DMS53 (cell line): ENCODE measurements around the gene NPAS2.
A peak's percentile ranks its signal among the peaks of the same experiment; 100 is the strongest.

ENCODE experiments used
- DNase-seq: peaks from one replicate; lab custom pipeline; 2025; lab: John Stamatoyannopoulos, UW

NPAS2 gene

DNA sequence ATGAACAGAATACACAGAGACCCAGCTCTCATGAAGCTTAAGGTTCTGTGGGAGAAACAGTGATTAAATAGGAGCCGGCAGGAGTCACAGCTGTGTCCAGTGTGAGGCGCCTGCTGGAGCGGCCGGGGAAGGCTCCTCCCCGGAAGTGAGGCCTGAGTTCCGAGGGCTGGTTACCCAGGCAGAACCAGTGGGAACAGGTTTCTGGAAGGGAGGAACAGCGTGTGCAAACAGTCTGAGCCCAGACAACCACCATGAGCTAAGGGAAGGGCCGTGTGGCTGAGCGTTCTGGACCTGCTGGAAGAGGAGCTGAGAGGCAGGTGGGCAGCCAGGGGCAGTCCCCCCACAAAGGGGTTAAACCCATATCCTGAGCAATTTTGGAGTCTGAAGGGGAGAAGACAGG is 26.0 kb upstream of the NPAS2 start:
- peak; percentile 76 for DNase-seq

GRCh38 chr2:100796499-100797100 is 23.3 kb upstream of the NPAS2 start:
- DNase-seq, result no peak

GRCh38 chr2:100799686-100800085 is 20.3 kb upstream of the NPAS2 start:
- DNase-seq, result no peak

DNA sequence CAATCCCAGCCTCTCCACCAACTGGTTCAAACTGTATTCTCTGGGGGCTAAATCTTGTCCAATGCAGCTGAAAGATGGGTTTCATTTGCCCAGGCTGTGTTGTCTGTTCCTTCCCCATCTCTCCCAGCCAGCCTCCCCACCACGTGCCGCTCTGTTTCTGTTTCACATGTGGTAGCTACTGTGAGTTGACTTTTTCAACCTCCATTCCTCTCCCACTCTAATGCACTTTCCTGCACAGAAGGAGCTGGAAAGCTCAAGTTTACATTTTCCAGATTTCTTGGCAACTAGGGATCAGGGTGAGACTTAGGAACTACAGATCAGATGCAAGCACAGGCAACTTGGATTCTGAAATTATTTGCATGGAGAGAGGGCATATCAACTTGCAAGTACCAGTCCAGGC is 19.0 kb upstream of the NPAS2 start:
- DNase-seq, result no peak

GRCh38 chr2:100801402-100801801 is 18.5 kb upstream of the NPAS2 start:
- no peak for DNase-seq

GRCh38 chr2:100802066-100802465 is 17.9 kb upstream of the NPAS2 start:
- no peak for DNase-seq

- no peak for DNase-seq
Measured at GRCh38 chr2:100803334-100803733, 16.6 kb upstream of the NPAS2 start.

- no peak for DNase-seq
Measured at GRCh38 chr2:100806550-100806949, 13.4 kb upstream of the NPAS2 start.

GRCh38 chr2:100807707-100808106 is 12.2 kb upstream of the NPAS2 start:
- no peak for DNase-seq

DNA sequence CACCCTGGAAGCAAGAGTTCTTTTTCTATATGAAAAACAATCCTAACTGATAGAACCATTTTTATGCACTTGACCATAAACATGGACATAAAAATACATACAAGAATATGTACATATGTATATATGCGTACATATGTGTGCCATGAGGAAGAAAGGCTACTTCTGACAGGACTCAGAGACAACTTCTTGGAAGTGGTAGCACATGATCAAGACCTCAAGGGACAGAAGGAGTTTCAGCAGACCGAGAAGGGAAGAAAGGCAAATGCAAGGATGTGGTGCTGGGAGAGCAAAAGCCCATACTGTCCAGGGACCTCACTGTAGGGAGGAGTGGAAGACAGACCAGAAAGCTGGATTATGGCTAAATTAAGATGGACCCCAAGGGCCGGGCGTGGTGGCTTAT is 11.4 kb upstream of the NPAS2 start:
- no peak for DNase-seq

DNA sequence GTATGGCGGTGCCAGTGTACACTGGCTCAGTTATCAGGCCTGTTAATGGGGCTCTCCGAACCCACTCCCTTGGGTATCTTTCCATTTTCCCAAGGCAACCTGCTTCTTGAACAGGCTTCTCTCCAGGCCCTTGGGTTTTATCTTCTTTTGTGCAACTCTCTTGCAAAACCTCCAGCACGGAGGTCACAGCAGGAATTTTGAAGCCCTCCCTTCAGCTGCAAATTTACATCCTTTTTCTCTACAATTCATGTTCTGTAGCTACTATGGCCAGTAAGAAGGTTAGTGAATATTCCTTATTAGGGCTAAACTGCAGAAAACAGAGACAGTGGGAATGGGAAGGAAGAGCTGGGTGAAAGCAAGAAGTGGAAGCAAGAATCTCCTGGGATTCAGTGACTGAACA is 10.4 kb upstream of the NPAS2 start:
- no peak for DNase-seq

DNA sequence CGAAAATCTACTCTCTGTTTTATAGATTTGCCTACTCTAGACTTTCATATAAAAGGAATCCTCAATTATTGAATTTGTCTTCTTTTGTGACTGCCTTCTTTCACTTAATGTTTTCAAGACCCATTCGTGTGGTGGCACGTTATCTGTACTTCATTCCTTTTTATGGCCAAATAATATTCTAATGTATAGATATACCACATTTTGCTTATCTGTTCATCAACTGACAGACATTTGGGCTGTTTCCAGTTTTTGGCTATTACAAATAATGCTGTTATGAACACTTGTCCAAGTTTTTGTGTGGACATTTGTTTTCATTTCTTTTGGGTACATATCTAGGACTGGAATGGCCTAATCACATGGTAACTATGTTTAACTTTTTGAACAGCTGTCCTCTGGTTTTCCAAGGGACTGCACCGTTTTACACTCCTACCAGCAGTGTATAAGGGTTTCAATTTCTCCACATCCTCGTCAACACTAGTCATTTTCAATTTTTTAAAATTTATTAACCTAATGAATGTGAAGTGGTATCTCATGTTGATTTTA is 9.3 kb upstream of the NPAS2 start:
- DNase-seq, result no peak

GRCh38 chr2:100812116-100812515 is 7.8 kb upstream of the NPAS2 start:
- no peak for DNase-seq

DNA sequence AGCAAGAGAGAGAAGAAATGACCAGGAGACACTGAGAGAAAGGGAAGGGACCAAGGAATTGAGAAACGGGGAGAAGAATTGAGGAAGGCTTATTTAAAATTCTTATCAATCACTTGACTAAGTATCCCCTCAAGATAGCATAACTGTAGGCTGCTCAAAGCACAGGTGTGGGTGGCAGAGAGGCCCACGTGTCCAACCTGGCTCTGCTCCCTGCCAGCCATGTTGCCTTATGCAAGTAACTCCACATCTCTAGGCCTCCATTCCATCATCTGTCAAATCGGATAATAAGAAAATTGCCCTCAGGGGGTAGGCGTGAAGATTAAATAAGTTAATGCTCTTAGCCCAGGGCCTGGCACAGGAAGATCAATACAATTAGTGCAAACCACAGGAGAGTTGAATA is 7.4 kb upstream of the NPAS2 start:
- no peak for DNase-seq

- DNase-seq, result no peak
Measured at GRCh38 chr2:100813527-100813926, 6.4 kb upstream of the NPAS2 start.

DNA sequence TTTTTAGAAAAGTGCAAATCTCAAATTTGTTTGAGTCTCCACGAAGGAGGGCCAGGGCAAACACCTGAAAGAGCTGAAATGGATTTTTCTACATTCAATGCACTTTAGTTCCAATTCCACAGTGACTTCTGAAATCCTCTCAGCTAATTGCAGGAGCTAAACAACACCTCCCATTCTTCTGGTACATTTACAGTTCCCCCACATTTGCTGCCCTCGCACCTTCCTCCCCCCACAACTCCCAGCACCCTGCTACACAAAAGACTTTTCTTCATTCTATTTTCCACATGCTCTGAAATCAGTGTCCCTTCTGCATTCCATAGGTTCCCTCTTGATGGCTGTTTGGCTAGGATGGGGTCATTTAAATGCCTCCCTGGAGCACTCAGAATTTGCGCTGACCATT is 5.9 kb upstream of the NPAS2 start:
- no peak for DNase-seq

DNA sequence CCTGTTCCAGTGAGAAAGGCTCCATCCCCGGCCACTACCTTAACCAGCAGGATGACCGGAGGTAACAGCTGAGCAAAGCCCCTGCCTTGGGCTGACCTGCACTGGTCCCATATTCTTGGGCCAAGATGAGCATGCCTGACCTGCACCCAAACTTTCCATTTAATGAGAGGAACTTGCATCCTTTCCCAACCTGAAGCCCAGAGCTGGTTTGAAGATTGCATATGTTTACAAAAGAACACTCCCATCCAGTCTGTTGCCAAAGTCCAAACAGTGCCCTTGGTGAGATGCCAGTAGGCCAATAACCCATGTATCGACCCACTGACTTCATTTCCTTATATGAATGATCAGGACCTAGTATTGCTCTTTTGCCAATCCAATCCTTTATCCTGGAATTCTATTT is 5.5 kb upstream of the NPAS2 start:
- DNase-seq, result no peak

GRCh38 chr2:100817388-100817985 is 2.5 kb upstream of the NPAS2 start:
- DNase-seq, result no peak

DNA sequence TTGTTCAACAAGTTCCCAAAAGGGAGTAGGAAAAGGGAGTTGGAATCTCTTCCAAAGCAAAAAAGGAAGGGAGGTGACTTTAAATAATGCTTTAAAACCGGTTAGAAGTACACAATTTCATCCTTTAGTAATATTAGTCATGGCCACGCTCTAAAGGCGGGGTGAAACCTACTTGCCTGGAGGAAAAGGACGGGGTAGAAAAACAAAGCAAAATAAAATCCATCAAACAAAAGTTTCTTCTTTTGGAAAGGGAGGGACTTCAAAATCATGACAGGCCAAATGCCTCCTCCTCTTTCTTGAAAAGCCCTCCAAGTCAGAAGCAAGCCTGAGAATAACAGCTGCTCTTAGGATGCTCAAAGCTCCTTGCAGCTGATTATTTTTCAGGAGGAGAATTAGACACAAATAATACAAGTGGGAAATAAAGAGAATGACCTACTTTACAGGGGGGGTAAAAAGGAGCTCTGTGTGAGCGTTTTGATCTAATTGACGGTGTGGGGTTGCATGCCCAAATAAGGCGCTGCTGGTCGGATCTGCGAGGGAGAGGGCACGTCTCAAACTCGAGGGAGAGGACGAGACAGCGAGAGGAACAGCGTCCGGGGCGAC is 1.8 kb upstream of the NPAS2 start:
- no peak for DNase-seq

- DNase-seq, result peak; percentile 82
Measured at GRCh38 chr2:100818606-100819369, 1.2 kb upstream of the NPAS2 start.

DNA sequence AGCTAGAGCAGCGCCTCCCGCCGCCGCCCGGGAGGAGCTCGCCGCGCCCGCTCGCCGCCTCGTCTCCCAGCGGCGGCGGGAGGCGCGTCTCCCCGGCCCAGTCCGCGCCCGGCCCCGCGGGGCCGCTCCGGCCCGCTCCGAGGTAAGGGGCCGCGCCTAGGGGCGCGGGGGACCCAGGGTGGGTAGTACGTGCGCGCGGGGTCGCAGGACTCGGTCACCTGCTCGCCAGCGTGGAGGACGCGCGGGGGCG is 259 bp downstream of the NPAS2 start:
- no peak for DNase-seq

GRCh38 chr2:100820523-100821254 is 750 bp downstream of the NPAS2 start:
- no peak for DNase-seq
